GM03348 (cell line): ENCODE results near the gene CD151.
A peak's percentile ranks its signal among the peaks of the same experiment; 100 is the strongest.

Source experiments
- DNase-seq: peaks from one replicate; pipeline ENCODE4 v3.0.0; 2012; ENCODE audit warnings: low spot score

Gene CD151

GRCh38 chr11:871472-871871, 38.7 kb downstream of the CD151 start:
- no peak for DNase-seq

GRCh38 chr11:872799-873198, 40.0 kb downstream of the CD151 start:
- peak; percentile 32 for DNase-seq

- no peak for DNase-seq
These were observed 41.0 kb downstream of the CD151 start for GRCh38 chr11:873706-874105.

DNA sequence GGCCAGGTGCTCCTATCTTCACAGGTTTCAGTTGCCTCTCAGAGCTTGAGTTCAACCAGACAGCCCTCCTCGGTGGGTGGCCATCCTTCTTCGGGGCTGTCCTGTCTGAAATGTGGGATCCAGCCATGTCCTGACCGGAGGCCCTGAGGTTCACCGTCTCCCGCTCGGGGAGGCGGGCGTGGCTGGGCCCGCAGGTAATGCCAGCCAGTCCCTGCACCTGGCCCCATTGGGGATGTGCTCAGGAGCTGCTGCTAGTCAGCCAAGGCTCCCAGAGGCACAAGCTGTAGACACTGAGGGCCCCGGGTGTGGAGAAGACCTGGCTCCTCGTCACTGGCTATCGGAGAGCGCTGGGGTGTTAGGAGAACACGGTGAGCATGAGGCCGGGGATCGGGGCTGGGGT, 42.5 kb downstream of the CD151 start:
- DNase-seq, result no peak

DNA sequence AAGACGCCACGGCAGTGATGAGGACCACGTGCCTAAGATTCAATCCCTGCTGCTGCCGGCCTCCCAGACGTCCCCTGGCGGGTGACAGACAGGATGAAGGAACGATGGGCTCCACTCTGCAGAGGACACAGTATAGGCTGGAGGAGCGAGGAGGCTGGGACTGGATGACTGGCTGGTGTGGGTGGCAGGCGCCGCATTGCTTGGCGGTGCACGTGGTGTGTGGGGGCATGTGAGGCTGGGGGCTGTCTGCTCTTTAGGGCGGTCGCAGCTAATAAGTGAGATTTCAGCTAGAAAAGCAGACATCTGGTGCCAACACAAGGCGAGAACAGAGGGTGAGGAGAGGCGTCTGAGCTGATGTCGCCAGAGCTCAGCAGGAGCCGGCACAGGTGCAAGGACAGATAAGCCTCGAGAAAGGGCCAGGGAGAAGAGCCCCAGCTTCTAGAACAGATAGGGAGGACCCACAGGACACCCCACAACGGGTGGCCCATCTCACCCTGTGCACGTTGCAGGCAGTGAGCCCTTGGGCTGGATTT, 43.1 kb downstream of the CD151 start:
- no peak for DNase-seq

GRCh38 chr11:876545-876944, 43.8 kb downstream of the CD151 start:
- no peak for DNase-seq

- DNase-seq, result no peak
These were observed 44.8 kb downstream of the CD151 start for GRCh38 chr11:877565-877964.

- no peak for DNase-seq
These were observed 47.7 kb downstream of the CD151 start for GRCh38 chr11:880447-880846.

GRCh38 chr11:882596-882995, 49.8 kb downstream of the CD151 start:
- no peak for DNase-seq

- no peak for DNase-seq
These were observed 50.8 kb downstream of the CD151 start for GRCh38 chr11:883527-883926.

- DNase-seq, result no peak
These were observed 51.9 kb downstream of the CD151 start for GRCh38 chr11:884578-885070.

DNA sequence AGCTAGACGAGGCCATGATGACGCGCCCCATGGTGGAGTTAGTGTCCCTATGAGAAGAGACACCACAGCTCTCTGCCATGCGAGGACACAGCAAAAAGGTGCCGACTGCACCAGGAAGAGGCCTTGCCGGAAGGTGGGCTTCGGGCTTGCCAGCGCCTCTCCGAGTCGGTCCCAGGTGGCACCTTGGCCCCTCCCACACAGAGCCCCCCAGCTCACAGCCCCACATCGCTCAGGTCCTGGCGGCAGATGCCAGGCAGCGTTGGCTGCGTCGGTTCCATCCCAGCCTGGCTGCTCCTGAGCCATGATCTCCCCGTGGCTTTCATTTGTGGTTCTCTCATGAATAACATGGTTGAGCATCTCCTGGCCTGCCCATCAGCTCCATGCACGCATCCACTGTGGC, 53.8 kb downstream of the CD151 start:
- no peak for DNase-seq

GRCh38 chr11:887589-887988, 54.8 kb downstream of the CD151 start:
- DNase-seq, result no peak
